Kidney glomerular epithelial cell (primary cell): ENCODE measurements around the gene NAV2.

Experiments used
- DNase-seq: peaks from one replicate; lab custom pipeline; 2025; lab: John Stamatoyannopoulos, UW

The NAV2 gene

GRCh38 chr11:20160425-20161229, 448.0 kb downstream of the NAV2 start, which contains the start of gene DBX1:
Gene DBX1 (minus strand): TSS chr11:20160475. CDS start chr11:20160324, 151 bp downstream.
- DNase-seq: no peak

DNA sequence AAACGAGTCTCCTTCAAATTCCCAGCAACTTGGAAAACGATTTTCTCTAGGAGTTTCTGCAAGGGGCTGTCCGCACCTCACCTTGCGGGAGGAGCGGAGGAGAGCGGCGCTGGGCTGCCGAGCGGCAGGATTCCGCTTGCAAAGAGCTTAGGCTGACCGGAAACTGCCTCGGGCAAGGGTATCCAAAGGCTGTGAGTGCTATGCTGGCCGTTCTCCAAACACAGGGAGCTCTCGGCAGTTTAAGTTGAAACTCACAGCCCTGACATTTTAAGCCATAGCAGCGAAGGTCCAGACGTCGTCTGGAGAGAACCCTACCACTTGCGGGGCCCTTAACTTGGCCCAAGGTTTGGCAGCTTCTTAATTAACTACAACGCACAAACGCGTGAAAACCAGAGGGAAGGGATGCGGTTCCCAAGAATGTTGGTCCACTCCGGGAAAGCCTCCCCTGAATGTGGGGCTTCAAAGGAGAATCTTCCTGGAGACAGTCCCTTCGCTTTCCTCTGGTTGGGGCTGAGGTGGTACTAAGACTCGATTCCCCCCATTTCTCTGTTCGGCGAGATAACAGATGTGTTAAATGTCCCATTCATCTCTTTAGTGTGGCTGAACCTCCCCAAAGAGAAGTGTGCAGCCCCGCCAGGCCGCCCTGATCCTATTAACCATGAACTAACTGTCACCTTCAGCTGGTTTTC, 448.7 kb downstream of the NAV2 start:
- DNase-seq: no peak

DNA sequence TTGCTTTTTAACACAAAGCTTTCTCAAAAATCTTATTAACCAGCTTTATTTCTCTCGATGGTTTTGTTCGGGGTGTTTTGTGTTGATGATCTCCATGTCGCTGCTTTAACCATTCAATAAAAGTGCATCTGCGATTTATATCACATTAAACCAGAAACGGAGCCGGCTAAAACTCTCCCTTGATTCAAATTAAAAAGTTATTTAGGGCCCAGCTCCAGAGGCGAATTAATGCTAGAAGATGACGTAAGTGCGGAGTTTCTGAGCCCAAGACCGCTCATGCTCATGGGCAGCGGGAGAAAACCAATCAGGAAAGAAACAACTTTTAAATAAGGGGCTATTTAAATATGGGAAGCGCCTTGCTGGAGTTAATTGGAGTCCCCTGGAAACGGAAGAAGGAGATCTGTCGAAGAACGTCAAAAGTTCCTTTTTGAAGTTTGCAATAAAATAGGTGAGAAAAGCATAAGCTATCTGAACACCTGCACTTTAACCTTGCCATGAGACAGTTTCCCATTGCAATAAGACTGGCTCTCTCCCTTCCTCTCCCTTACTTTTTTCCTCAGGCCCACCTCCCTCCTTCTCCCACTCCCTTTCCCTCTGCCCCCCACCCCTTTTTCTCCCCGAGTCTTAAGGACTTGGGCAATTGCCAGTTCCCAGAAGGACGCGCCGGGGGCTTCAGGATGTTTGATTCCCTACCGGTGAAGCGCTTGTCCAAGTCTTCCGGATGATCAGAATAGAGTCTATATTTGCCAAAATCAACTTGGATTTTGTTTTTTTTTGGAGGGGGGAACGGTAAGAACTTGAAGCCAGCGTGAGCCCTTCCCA, 449.5 kb downstream of the NAV2 start:
- DNase-seq: no peak

GRCh38 chr11:20162824-20163782, 450.5 kb downstream of the NAV2 start:
- no peak for DNase-seq

DNA sequence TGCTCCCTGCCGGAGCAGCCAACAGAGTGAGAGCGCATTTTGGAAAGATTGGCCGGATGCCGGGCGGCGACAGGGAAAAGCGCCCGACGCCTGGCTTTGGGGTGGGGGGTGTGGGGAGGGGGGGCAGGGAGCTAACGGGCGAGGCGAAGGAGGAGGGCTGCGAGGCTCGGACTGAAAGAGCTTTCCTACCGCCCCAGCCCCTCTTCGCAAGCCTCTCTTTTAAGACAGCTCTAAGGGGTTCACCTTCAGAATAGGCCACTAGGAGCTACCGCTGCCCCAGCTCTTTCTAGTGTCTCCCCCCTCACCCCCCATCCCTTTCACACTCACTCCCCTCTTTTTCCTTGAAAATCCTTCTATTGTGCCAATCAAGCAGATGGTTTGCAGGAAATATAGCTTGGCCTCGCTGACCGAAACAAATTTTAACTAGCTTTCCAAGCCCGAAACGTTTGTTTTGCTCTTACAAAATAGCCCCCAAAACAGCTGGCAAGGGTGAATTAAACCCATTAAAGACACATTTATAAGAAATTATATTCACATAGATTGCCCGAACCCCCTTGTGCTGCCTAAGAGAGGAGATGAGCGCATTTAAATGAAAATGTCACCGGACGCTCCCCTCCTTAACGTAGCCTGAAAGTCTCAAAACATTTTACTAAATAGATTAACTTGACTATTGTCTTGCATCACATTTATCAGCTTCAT, 451.3 kb downstream of the NAV2 start:
- no peak for DNase-seq
